Esophagus mucosa (tissue), 1 donor: ENCODE measurements around the gene GADL1. TPM values are rescaled to one million over a fixed set of nuclear protein-coding genes. Genes with fewer than 3 reads are reported as not detected.

ENCODE experiments used
- ATAC-seq: fragments of 200-7000 bp; cut with Tn5 transposase; one replicate; pipeline ENCODE4 v1.9.1; 2020
- total RNA-seq: library from RNA; stranded (reverse); gene quantifications from one replicate; pipeline ENCODE4 v1.2.4, GENCODE V29; 2023
- donor health status: DM: yes; HTN: yes; CAD: no.

Gene GADL1
- total RNA-seq, 1 donor from 2014 or later = not detected

GRCh38 chr3:30754426-30754825, 140.0 kb downstream of the GADL1 start:
- no peak for ATAC-seq

- no peak for ATAC-seq
Observed at GRCh38 chr3:30753766-30754165, 140.7 kb downstream of the GADL1 start.

- ATAC-seq = peak; percentile 84
Observed at GRCh38 chr3:30752970-30753369, 141.5 kb downstream of the GADL1 start.

- ATAC-seq = no peak
Observed at GRCh38 chr3:30752491-30752890, 142.0 kb downstream of the GADL1 start.

- ATAC-seq = no peak
Observed at GRCh38 chr3:30751610-30752299, 142.7 kb downstream of the GADL1 start.

- ATAC-seq = no peak
Observed at GRCh38 chr3:30750967-30751366, 143.5 kb downstream of the GADL1 start.

GRCh38 chr3:30749230-30749629, 145.2 kb downstream of the GADL1 start:
- ATAC-seq = peak; percentile 79

- ATAC-seq = no peak
Observed at GRCh38 chr3:30747771-30748281, 146.6 kb downstream of the GADL1 start.

GRCh38 chr3:30743641-30744317, 150.7 kb downstream of the GADL1 start:
- ATAC-seq = no peak

- no peak for ATAC-seq
Observed at GRCh38 chr3:30742796-30743619, 151.5 kb downstream of the GADL1 start.

GRCh38 chr3:30741889-30742288, 152.6 kb downstream of the GADL1 start:
- ATAC-seq = no peak

GRCh38 chr3:30738605-30739004, 155.9 kb downstream of the GADL1 start:
- no peak for ATAC-seq

GRCh38 chr3:30737743-30738499, 156.5 kb downstream of the GADL1 start:
- no peak for ATAC-seq

- ATAC-seq = no peak
Observed at GRCh38 chr3:30733696-30734095, 160.8 kb downstream of the GADL1 start.

GRCh38 chr3:30733209-30733608, 161.3 kb downstream of the GADL1 start:
- ATAC-seq = no peak

- ATAC-seq = no peak
Observed at GRCh38 chr3:30730967-30731366, 163.5 kb downstream of the GADL1 start.

GRCh38 chr3:30729936-30730335, 164.5 kb downstream of the GADL1 start:
- no peak for ATAC-seq

GRCh38 chr3:30729512-30729911, 164.9 kb downstream of the GADL1 start:
- no peak for ATAC-seq

- no peak for ATAC-seq
Observed at GRCh38 chr3:30728143-30728542, 166.3 kb downstream of the GADL1 start.

- no peak for ATAC-seq
Observed at GRCh38 chr3:30724863-30725262, 169.6 kb downstream of the GADL1 start.

GRCh38 chr3:30723211-30723610, 171.2 kb downstream of the GADL1 start:
- no peak for ATAC-seq

- no peak for ATAC-seq
Observed at GRCh38 chr3:30721314-30721634, 173.2 kb downstream of the GADL1 start.
